Measurements from ENCODE around the gene KCNK16. TPM values are rescaled to one million over a fixed set of nuclear protein-coding genes. Genes with fewer than 3 reads are reported as not detected.

KCNK16 gene
- total and polyA plus RNA-seq, 2 of the 13 experiments (the other 11 are each of a cell fraction or from before 2014, with no cell fraction given), result not detected

DNA sequence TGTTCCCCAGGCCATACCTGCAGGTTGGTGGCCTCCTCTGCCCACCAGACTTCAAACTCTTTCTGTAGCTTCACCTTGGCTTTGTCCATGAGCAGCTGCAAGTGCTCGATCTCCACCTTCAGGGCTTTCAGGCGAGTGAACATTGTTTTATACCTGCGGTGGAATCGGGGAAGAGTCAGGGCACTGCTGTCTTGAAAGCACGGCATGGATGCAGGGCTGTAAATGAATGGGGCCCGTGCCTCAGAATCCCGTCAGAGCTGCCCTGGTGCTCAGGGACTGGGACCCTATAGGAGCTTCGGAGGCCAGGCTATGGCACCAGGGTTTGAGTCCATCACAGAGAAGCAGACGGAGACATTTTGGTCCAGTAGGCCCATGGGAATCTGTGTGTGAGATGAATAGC lies 37.9 kb upstream of the KCNK16 start:
- FAIRE-seq (no peak), DNase-seq (ENCODE audit: low spot score) (no peak), ATAC-seq (no peak)
- intact Hi-C loops (cut with micrococcal nuclease; ENCODE audit: unreplicated experiment) (no loop called here), in situ Hi-C loops (cut with HindIII; ENCODE audit: extremely low pct_ligation_motif_present, low pct_unique_long_range_greater_than_20kb) (no loop called here)
- Histone ChIP-seq H3K4me2 (ENCODE audit: low read depth, low read length) (no peak overlapping the region), H3K79me2 (ENCODE audit: insufficient read depth, low read length) (no peaks in the 10 kb centered on the region), H3K4me1 (ENCODE audit: insufficient read depth, low read length) (no peaks in the 10 kb centered on the region), H2AFZ (ENCODE audit: low read length) (no peak overlapping the region), H3K4me3 (replicated peaks in 1 of 3; ENCODE audit: insufficient read depth in 1 of 3, low read depth in 2 of 3, low read length in 3 of 3) (no peak overlapping the region), H4K20me1 (ENCODE audit: insufficient read depth, low read length) (no peaks in the 10 kb centered on the region; the same call in 1 of the 2 replicates), H3K9me3 (ENCODE audit: low read length) (no peaks in the 10 kb centered on the region), H3K27ac (ENCODE audit: extremely low read length, insufficient read depth, low read length) (no peak overlapping the region), H3K9ac (ENCODE audit: insufficient read depth, low read depth, low read length) (no peak overlapping the region), H3K27me3 (ENCODE audit: control insufficient read depth in 1 of 2, insufficient read depth in 2 of 2, low read length in 2 of 2) (no peaks in the 10 kb centered on the region), H3K36me3 (replicated peaks in 1 of 2; ENCODE audit: control insufficient read depth in 1 of 2, insufficient read depth in 2 of 2, low read length in 2 of 2) (no peaks in the 10 kb centered on the region)
- ChIA-PET CTCF (ENCODE audit: low intra/inter-chr PET ratio, low total read pairs) (no interaction called here), POLR2A (no interaction called here)
- no TSS peak for BruUV-seq (replicated peaks)
- WGBS (ENCODE audit: low lambda C conversion rate), result 28% methylated on average over 9 of the region's 9 CpGs
- no peak for TF ChIP-seq MED8 (CRISPR knock-in tag; IDR thresholded peaks at IDR 0.05; ENCODE audit: insufficient replicate concordance)
- TF ChIP-seq, protein P1, sequence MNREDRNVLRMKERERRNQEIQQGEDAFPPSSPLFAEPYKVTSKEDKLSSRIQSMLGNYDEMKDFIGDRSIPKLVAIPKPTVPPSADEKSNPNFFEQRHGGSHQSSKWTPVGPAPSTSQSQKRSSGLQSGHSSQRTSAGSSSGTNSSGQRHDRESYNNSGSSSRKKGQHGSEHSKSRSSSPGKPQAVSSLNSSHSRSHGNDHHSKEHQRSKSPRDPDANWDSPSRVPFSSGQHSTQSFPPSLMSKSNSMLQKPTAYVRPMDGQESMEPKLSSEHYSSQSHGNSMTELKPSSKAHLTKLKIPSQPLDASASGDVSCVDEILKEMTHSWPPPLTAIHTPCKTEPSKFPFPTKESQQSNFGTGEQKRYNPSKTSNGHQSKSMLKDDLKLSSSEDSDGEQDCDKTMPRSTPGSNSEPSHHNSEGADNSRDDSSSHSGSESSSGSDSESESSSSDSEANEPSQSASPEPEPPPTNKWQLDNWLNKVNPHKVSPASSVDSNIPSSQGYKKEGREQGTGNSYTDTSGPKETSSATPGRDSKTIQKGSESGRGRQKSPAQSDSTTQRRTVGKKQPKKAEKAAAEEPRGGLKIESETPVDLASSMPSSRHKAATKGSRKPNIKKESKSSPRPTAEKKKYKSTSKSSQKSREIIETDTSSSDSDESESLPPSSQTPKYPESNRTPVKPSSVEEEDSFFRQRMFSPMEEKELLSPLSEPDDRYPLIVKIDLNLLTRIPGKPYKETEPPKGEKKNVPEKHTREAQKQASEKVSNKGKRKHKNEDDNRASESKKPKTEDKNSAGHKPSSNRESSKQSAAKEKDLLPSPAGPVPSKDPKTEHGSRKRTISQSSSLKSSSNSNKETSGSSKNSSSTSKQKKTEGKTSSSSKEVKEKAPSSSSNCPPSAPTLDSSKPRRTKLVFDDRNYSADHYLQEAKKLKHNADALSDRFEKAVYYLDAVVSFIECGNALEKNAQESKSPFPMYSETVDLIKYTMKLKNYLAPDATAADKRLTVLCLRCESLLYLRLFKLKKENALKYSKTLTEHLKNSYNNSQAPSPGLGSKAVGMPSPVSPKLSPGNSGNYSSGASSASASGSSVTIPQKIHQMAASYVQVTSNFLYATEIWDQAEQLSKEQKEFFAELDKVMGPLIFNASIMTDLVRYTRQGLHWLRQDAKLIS (CRISPR knock-in tag; IDR thresholded peaks at IDR 0.05), result no peak
- no peak for TF ChIP-seq MBNL3 (CRISPR knock-in tag; conservative IDR thresholded peaks at IDR 0.05)
- TF ChIP-seq ELF3 (CRISPR knock-in tag; IDR thresholded peaks at IDR 0.05), result no peak
- TF ChIP-seq, protein P2, sequence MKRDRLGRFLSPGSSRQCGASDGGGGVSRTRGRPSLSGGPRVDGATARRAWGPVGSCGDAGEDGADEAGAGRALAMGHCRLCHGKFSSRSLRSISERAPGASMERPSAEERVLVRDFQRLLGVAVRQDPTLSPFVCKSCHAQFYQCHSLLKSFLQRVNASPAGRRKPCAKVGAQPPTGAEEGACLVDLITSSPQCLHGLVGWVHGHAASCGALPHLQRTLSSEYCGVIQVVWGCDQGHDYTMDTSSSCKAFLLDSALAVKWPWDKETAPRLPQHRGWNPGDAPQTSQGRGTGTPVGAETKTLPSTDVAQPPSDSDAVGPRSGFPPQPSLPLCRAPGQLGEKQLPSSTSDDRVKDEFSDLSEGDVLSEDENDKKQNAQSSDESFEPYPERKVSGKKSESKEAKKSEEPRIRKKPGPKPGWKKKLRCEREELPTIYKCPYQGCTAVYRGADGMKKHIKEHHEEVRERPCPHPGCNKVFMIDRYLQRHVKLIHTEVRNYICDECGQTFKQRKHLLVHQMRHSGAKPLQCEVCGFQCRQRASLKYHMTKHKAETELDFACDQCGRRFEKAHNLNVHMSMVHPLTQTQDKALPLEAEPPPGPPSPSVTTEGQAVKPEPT (CRISPR knock-in tag; IDR thresholded peaks at IDR 0.05; ENCODE audit: low read depth), result no peak
- no peak for TF ChIP-seq SIX1 (CRISPR knock-in tag; IDR thresholded peaks at IDR 0.05; ENCODE audit: borderline replicate concordance)
- TF ChIP-seq, protein P3, sequence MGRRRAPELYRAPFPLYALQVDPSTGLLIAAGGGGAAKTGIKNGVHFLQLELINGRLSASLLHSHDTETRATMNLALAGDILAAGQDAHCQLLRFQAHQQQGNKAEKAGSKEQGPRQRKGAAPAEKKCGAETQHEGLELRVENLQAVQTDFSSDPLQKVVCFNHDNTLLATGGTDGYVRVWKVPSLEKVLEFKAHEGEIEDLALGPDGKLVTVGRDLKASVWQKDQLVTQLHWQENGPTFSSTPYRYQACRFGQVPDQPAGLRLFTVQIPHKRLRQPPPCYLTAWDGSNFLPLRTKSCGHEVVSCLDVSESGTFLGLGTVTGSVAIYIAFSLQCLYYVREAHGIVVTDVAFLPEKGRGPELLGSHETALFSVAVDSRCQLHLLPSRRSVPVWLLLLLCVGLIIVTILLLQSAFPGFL (CRISPR knock-in tag; IDR thresholded peaks at IDR 0.05), result no peak
- TF ChIP-seq TEAD3 (CRISPR knock-in tag; optimal IDR thresholded peaks at IDR 0.05; ENCODE audit: borderline replicate concordance), result no peak
- no peak for TF ChIP-seq ZNF274 (CRISPR knock-in tag; IDR thresholded peaks at IDR 0.05)
- TF ChIP-seq ATM (IDR thresholded peaks at IDR 0.05; ENCODE audit: borderline replicate concordance), result no peak
- no peak for TF ChIP-seq ZNF616 (CRISPR knock-in tag; IDR thresholded peaks at IDR 0.05; ENCODE audit: low read depth)
- no peak for TF ChIP-seq TBP (CRISPR knock-in tag; IDR thresholded peaks at IDR 0.05)
- TF ChIP-seq, protein P4, sequence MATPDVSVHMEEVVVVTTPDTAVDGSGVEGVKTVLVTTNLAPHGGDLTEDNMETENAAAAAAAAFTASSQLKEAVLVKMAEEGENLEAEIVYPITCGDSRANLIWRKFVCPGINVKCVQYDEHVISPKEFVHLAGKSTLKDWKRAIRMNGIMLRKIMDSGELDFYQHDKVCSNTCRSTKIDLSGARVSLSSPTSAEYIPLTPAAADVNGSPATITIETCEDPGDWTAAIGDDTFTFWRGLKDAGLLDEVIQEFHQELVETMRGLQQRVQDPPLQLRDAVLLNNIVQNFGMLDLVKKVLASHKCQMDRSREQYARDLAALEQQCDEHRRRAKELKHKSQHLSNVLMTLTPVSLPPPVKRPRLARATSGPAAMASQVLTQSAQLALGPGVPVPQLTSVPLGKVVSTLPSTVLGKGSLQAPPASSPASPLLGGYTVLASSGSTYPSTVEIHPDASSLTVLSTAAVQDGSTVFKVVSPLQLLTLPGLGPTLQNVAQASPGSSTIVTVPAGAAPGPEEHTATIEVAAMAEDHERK (CRISPR knock-in tag; IDR thresholded peaks at IDR 0.05; ENCODE audit: low read depth), result no peak
- TF ChIP-seq GTF3A (CRISPR knock-in tag; conservative IDR thresholded peaks at IDR 0.05), result no peak
- no peak for TF ChIP-seq ZSCAN29 (CRISPR knock-in tag; conservative IDR thresholded peaks at IDR 0.05)
- TF ChIP-seq HOXD1 (CRISPR knock-in tag; IDR thresholded peaks at IDR 0.05), result no peak
- TF ChIP-seq SYNCRIP (IDR thresholded peaks at IDR 0.05; ENCODE audit: insufficient read depth, low read depth, low read length), result no peak

Data from HepG2 (cell line).